COLO829 (cell line): Measurements from ENCODE around the gene KCTD2.

Source experiments
- DNase-seq: peaks from one replicate; pipeline ENCODE4 v3.0.0; 2012; ENCODE audit warnings: low spot score

The KCTD2 gene

GRCh38 chr17:75077496-75078283, 30.7 kb downstream of the KCTD2 start:
- DNase-seq = no peak

GRCh38 chr17:75078284-75079022, 31.4 kb downstream of the KCTD2 start:
- DNase-seq = peak; percentile 62

DNA sequence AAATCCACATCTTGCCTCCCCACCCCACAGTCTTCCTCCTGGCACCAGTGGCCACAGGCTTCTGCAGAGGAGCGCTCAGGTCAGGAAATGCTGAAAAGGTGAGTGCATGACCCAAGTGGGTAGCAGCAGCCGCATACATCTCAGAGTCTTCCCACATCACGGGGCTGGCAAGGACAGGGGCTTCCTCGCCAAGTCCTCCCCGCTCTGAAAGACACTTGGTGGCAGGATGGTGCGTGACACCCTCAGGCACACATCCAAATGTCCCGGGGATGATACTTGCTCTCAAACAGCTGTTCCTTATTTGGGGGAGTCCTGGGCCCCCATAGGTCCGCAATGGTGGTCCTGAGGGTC, 32.0 kb downstream of the KCTD2 start:
- DNase-seq = no peak

DNA sequence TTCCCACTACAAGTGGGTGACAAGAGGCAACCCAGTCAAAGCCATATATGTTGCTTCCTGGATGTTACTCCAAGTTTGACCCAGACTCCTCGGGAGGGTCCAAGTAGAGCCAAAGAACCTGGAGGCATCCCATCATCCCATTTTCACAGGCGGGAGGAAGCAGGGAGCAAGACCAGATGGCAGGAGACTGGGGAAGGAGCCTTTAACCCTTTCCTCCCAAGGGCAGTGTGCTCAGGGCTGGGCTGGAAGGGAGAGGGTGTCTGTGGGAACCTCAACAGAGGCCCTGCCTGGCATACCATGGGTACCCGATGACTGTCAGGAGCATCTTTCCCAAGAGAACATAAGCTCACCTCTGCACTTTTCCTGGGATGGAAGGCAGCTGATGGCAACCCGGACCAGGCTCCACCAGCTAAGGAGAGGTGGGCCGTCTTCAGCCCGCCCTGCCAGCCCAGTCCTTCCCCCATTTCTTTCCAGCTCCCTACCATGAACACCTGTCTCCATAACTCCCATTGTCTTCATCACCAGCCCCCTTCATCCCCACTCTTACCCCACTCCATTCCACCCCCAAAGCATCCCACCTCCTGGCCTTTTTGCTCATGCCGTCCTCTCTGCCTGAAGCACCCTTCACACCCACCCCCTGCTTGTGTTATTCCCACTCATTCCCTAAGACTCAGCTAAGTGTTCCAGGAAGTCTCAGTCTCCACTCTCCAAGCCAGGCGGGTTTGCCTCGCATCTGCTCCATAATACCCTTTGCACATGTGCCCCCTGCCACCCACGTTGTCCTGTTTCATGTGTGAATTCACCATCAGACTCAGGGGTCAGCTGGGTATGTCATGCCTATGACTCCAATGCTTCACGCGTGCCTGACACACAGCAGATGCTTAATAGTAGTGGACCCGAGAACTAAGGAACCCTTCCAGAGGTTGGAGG, 34.9 kb downstream of the KCTD2 start:
- DNase-seq = no peak

DNA sequence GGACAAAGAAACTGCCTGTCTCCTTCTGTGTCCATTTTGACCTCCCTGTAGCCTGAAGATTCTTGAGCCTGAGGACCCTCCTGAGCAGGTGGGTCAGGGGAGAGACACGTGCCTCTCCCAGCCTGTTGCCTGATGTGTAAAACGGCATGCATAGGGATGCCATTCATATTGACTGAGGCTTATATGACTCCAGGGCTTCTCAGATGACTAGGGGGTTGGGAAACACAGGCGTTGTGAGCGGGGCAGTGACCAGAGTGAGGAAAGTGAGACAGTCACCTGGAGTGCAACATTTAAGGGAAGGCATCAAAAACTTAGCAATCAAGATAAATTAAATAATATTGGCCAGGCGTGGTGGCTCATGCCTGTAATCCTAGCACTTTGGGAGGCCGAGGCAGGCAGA, 35.7 kb downstream of the KCTD2 start:
- no peak for DNase-seq

- no peak for DNase-seq
These were observed 37.1 kb downstream of the KCTD2 start for GRCh38 chr17:75084039-75084660.

GRCh38 chr17:75086496-75087181, 39.6 kb downstream of the KCTD2 start:
- no peak for DNase-seq

DNA sequence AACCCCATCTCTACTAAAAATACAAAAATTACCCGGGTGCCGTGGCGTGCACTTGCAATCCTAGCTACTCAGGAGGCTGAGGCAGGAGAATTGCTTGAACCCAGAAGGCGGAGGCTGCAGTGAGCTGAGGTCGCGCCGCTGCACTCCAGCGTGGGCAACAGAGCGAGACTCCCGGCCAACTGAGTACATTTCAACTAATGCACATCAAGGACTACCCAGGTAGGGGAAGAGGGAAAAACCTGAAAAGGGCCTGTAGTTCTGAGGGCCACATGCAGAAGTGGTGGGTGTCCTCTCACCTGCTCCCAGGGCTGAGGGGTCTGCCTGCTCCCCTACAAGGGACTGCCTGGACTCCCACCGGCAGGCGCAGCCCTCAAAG, 40.1 kb downstream of the KCTD2 start:
- DNase-seq = no peak

- peak; percentile 83 for DNase-seq
These were observed 40.8 kb downstream of the KCTD2 start, which contains the start of gene SLC16A5 for GRCh38 chr17:75087558-75088453. Gene SLC16A5, plus strand, starts transcription at chr17:75087954. Its CDS starts 5,683 bp downstream, at chr17:75093637.

- DNase-seq = no peak
These were observed 41.7 kb downstream of the KCTD2 start for GRCh38 chr17:75088465-75089417.

DNA sequence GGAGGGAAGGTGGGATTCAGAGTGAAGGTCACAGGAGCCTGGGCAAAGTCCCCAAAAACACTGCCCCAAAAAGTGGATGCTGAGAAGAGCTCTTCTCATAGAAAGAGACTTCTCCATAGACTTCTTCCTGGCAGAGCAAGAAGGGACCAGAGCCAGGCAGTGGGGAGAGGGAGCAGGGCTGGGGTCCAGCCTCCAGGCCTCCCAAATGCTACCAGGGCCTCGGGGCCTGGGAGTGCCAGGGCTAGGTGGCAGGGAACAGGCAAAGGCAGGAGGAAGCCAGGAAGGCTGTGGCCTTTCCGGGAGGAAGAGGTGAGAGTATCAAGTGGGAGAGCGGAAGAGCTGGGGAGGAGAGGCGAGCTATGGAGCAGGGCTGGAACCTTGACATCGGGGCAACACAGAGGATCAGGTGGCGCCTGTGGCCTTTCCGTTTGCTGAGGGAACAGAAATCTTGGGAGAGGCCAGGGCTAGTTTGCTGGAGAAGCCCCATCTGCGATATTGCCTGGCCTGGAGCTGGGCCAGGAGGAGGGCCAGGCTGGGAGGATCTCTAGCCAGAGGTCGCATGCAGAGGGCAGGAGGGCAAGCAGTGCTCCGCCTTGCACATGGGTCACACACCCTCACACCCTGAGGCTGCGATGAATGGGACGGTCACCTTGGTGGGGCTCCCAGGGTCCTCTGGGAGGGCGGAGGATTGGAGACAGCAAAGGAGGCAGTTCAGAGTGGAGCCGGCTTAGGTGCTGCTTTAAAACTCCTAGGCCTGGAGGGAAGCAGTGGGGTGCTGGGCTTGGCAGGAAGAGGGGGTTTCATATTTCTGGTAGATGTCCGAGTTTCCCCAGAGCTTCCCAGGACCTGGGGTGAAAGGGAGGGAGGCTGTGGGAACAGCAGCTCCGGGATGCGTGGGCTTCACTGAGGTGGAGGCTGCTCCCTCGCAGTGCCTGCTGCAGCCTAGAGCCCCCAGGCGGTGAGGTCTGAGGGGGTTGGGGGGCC, 44.1 kb downstream of the KCTD2 start:
- no peak for DNase-seq

- DNase-seq = no peak
These were observed 44.9 kb downstream of the KCTD2 start for GRCh38 chr17:75091855-75092327.

- DNase-seq = no peak
These were observed 46.6 kb downstream of the KCTD2 start for GRCh38 chr17:75093548-75094158.

GRCh38 chr17:75094871-75095399, 47.9 kb downstream of the KCTD2 start:
- DNase-seq = no peak

DNA sequence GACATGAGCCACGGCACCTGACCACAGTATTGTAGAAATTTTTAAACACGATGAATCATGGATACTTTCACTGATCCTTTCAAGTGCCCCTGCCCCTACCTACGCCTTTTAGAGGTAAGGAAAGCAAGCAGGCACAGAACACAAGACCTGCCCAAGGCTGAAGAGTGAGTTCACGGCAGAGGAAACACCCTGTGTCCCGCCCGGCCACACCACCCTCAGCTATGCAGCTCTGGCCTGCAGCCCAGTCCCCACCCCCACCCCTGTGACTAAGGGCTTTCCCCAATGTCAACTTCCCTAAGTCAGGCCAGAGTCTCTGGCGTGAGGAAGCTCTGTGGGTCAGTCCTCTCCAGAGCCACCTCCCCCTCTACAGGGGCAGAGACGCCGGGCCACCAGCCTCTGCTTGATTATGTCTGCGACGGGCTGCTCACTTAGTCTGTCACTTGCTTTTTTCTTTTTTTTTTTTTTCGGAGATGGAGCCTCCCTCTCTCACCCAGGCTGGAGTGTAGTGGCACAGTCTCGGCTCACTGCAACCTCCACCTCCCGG, 49.1 kb downstream of the KCTD2 start:
- DNase-seq = no peak

- DNase-seq = no peak
These were observed 50.8 kb downstream of the KCTD2 start for GRCh38 chr17:75097865-75098264.

DNA sequence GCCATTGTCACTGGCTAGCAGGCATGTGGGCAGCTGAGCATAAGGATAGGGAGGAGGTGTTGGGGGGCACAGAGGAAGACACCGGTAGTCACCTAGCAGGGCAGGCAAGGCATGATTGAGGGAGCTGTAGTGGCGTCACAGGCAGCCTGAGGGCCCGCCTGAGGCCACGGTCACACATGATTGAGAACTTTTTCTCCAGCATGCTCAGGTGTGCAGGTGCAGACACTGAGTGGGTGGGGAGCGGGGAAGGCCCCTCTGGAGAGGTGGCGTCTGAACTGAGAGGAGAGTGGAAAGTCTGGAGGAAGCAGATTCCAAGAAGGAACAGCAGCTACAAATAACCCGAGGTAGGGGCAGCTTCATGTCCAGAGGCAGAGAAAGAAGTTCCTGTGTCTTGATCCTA, 51.8 kb downstream of the KCTD2 start:
- DNase-seq = no peak
